Neuron (in vitro differentiated cells): ENCODE results near the gene ERGIC1.

Source experiments
- H2AFZ ChIP-seq: one replicate; pipeline ENCODE4 v1.6.1; 2013; ENCODE audit warnings: low read depth, mild to moderate bottlenecking, inconsistent platforms, low read length, moderate library complexity
- H3K27me3 ChIP-seq: one replicate; pipeline ENCODE4 v1.6.1; 2013; ENCODE audit warnings: low read length; ENCODE audit not compliant: insufficient read depth
- H3K36me3 ChIP-seq: one replicate; pipeline ENCODE4 v1.6.1; 2013; ENCODE audit warnings: low read length; ENCODE audit not compliant: insufficient read depth
- H3K4me1 ChIP-seq: one replicate; pipeline ENCODE4 v1.6.1; 2013; ENCODE audit warnings: low read length; ENCODE audit not compliant: insufficient read depth
- H3K4me3 ChIP-seq: 2 replicates; pipeline ENCODE4 v1.5.1; 2013; ENCODE audit warnings: mild to moderate bottlenecking, low read length, moderate library complexity
- H3K9me3 ChIP-seq: one replicate; pipeline ENCODE4 v1.6.1; 2013; ENCODE audit warnings: low read length

Gene ERGIC1

GRCh38 chr5:172905346-172906140 is 71.5 kb downstream of the ERGIC1 start:
- Histone ChIP-seq H2AFZ (no peak overlapping the region), H3K4me1 (no peaks in the 10 kb centered on the region), H3K4me3 (no peak overlapping the region), H3K27me3 (no peaks in the 10 kb centered on the region), H3K9me3 (no peaks in the 10 kb centered on the region), H3K36me3 (peaks cover 10% of the 10 kb centered on the region)

DNA sequence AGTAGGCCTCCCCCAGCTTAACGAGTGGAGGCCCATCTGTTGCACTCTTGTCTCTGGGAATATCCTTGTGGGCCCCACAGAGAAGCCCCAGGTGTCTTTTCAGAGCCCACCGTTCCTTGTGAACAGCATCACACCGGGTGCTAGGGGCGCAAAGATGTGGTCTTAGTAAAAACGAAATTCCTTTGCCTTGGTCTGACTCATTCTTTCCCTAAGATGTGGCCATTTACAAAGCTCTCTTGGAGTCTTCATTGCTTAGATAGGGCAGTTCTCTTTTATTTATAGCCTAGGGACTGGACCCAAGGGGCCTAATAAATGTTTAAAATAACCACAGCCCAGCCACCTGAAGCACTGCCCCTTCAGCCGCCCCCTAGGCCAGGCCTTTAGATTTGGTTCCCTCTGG is 72.4 kb downstream of the ERGIC1 start:
- no peaks in the 10 kb centered on the region for H3K27me3 ChIP-seq
- no peak overlapping the region for H2AFZ ChIP-seq
- no peaks in the 10 kb centered on the region for H3K4me1 ChIP-seq
- H3K36me3 ChIP-seq, result peaks cover 8% of the 10 kb centered on the region
- no peak overlapping the region for H3K4me3 ChIP-seq
- H3K9me3 ChIP-seq, result no peaks in the 10 kb centered on the region

DNA sequence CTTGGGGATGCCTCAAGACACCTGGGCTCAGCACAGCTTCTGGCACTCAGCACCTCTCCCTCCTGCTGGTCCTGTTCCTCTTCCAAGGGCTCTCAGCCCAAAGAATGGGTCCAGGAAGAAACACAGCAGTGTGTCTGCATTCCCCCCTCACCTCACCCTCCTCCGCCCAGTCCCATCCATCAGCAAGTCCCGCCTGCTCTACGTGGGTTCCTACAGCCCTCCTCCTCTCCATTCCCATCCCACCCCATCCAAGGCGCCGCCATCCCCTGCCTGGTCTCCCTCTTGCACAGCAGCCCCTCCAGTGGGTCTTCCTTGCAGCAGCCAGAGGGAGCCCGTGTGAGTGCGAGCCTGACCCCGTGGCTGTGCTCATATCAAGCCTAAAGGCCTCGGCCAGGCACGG is 72.8 kb downstream of the ERGIC1 start:
- Histone ChIP-seq H3K9me3 (no peaks in the 10 kb centered on the region), H3K27me3 (no peaks in the 10 kb centered on the region), H3K4me1 (no peaks in the 10 kb centered on the region), H3K36me3 (peaks cover 5% of the 10 kb centered on the region), H2AFZ (no peak overlapping the region), H3K4me3 (no peak overlapping the region)

DNA sequence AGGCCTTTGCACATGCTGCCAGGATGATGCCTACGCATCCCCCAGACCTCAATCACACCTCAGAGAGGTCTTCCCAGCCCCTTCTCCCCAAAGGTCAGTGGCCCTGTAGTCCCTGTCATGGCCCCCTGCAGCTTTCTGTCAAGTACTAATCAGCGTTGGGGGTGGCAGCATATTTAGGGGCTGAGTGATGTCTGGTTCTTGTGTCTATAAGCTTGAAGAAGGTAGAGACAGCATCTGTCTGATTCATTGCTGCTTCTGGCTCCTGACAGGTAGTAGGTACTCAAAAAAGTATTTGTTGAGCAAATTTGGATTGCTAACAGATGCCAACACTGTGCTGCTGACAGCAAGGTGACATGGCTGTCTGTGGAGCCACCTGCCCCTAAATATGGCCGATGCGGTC is 73.6 kb downstream of the ERGIC1 start:
- no peaks in the 10 kb centered on the region for H3K9me3 ChIP-seq
- no peaks in the 10 kb centered on the region for H3K27me3 ChIP-seq
- no peaks in the 10 kb centered on the region for H3K4me1 ChIP-seq
- H2AFZ ChIP-seq, result no peak overlapping the region
- peaks cover 5% of the 10 kb centered on the region for H3K36me3 ChIP-seq
- H3K4me3 ChIP-seq, result no peak overlapping the region

GRCh38 chr5:172908662-172909061 is 74.6 kb downstream of the ERGIC1 start:
- no peak overlapping the region for H2AFZ ChIP-seq
- H3K27me3 ChIP-seq, result no peaks in the 10 kb centered on the region
- peaks cover 8% of the 10 kb centered on the region for H3K36me3 ChIP-seq
- no peaks in the 10 kb centered on the region for H3K9me3 ChIP-seq
- H3K4me3 ChIP-seq, result no peak overlapping the region
- no peaks in the 10 kb centered on the region for H3K4me1 ChIP-seq

- no peaks in the 10 kb centered on the region for H3K27me3 ChIP-seq
- H3K9me3 ChIP-seq, result no peaks in the 10 kb centered on the region
- H3K4me1 ChIP-seq, result no peaks in the 10 kb centered on the region
- H3K36me3 ChIP-seq, result peaks cover 16% of the 10 kb centered on the region
- H3K4me3 ChIP-seq, result no peak overlapping the region
- no peak overlapping the region for H2AFZ ChIP-seq
Measured at GRCh38 chr5:172909931-172910502, 76.0 kb downstream of the ERGIC1 start.

- H3K27me3 ChIP-seq, result no peaks in the 10 kb centered on the region
- H3K36me3 ChIP-seq, result peaks cover 27% of the 10 kb centered on the region
- no peaks in the 10 kb centered on the region for H3K9me3 ChIP-seq
- H3K4me1 ChIP-seq, result no peaks in the 10 kb centered on the region
- no peak overlapping the region for H2AFZ ChIP-seq
- no peak overlapping the region for H3K4me3 ChIP-seq
Measured at GRCh38 chr5:172910828-172911627, 77.0 kb downstream of the ERGIC1 start.

DNA sequence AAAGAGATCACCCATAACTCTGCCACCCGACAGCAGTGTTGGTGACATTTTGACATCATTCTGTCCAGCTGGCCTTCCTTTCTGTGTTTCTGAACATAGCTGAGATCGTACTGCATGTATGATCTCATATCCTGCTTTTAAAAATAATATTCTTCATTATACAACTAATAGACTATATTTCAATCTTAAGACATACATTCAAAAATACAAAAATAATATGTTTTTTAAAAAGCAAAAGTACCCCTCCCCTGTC is 77.5 kb downstream of the ERGIC1 start:
- H3K36me3 ChIP-seq, result peaks cover 31% of the 10 kb centered on the region
- no peak overlapping the region for H3K4me3 ChIP-seq
- no peak overlapping the region for H2AFZ ChIP-seq
- no peaks in the 10 kb centered on the region for H3K9me3 ChIP-seq
- H3K4me1 ChIP-seq, result no peaks in the 10 kb centered on the region
- H3K27me3 ChIP-seq, result no peaks in the 10 kb centered on the region

- Histone ChIP-seq H3K4me1 (no peaks in the 10 kb centered on the region), H2AFZ (no peak overlapping the region), H3K36me3 (peaks cover 31% of the 10 kb centered on the region), H3K4me3 (no peak overlapping the region), H3K9me3 (no peaks in the 10 kb centered on the region), H3K27me3 (no peaks in the 10 kb centered on the region)
Measured at GRCh38 chr5:172911976-172912375, 77.9 kb downstream of the ERGIC1 start.

GRCh38 chr5:172913117-172913850 is 79.2 kb downstream of the ERGIC1 start:
- peaks cover 34% of the 10 kb centered on the region for H3K36me3 ChIP-seq
- no peak overlapping the region for H2AFZ ChIP-seq
- H3K9me3 ChIP-seq, result no peaks in the 10 kb centered on the region
- no peaks in the 10 kb centered on the region for H3K4me1 ChIP-seq
- H3K27me3 ChIP-seq, result no peaks in the 10 kb centered on the region
- no peak overlapping the region for H3K4me3 ChIP-seq

GRCh38 chr5:172915514-172915913 is 81.5 kb downstream of the ERGIC1 start:
- H3K4me3 ChIP-seq, result no peak overlapping the region
- no peaks in the 10 kb centered on the region for H3K9me3 ChIP-seq
- peaks cover 3% of the 10 kb centered on the region for H3K4me1 ChIP-seq
- H2AFZ ChIP-seq, result no peak overlapping the region
- peaks cover 41% of the 10 kb centered on the region for H3K36me3 ChIP-seq
- no peaks in the 10 kb centered on the region for H3K27me3 ChIP-seq

DNA sequence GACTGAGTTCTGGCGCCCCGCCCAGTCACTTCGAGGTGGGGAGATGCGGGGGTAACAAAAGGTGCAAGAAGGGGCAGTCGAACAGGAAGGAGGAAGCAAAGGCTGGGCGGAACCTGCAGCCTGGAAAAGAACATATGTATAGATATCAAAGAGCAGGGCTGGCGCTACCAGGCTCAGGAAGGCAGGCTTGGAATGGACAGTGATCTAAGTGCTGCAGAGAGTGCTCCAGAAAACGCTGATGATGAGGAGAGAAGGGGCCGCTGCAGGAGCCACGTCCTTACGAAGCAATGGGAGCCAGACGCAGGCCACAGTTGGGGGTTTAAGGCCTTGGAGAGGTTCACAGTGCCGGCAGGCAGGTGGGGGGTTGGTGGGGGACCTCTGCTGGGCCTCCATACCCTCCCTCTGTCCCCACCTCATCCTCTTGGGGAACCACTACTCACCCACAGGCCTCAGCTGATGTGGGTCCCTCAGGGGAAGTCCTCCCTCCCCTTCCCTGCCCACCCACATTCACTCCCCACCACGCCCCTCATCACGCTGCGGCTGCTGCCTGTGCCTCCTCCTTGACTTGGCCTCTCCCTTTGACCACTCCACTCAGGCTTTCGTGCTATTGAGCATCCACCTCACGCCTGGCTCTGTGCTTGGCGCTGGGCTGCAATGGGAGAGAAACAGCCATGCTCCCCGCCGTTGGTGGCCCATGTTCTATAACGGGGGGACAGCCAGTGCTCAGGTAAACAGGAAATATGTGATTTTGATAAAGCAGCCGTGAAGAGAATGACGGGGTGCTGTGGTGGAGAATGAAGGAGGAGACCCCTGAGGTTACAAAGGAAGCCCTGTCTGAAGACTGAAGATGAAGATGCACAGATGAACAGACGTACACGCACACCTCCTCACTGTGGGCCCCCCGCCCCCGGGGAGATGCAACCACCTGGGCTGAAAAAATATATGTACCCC is 84.6 kb downstream of the ERGIC1 start:
- Histone ChIP-seq H2AFZ (no peak overlapping the region), H3K9me3 (no peaks in the 10 kb centered on the region), H3K27me3 (no peaks in the 10 kb centered on the region), H3K4me1 (peaks cover 3% of the 10 kb centered on the region), H3K36me3 (peaks cover 41% of the 10 kb centered on the region), H3K4me3 (no peak overlapping the region)
